PC-9 (cell line): ENCODE data around the gene DNAJB12. TPM values are rescaled to one million over a fixed set of nuclear protein-coding genes. Genes with fewer than 3 reads are reported as not detected.
A peak's percentile ranks its signal among the peaks of the same experiment; 100 is the strongest.

Source experiments
- BruUV-seq: library from RNA; stranded (reverse); fragments of 400-500 nt; replicated peaks from 2 replicates; lab custom pipeline; 2021; lab: Mats Ljungman, UMichigan
- CTCF ChIA-PET: fragments of 300-600 bp; sonication (Branson Sonifier 250); formaldehyde crosslinking; loops from one replicate; lab custom pipeline; 2022; ENCODE audit warnings: antibody characterized with exemption; lab: Charles Lee
- POLR2A ChIA-PET: fragments of 300-600 bp; sonication (Branson Sonifier 250); formaldehyde crosslinking; loops from one replicate; lab custom pipeline; 2022; ENCODE audit warnings: antibody characterized with exemption; ENCODE audit not compliant: unreplicated experiment; lab: Charles Lee
- DNase-seq, 2 experiments: peaks; one replicate each; pipeline versions ENCODE4 v3.0.0 to v3.0.0-alpha.2; 2015 to 2022; ENCODE audit warnings: mixed read lengths in 1 of 2
- H2AFZ ChIP-seq: fragments of 200-600 bp; sonication (generic); 2 replicates; pipeline ENCODE4 v1.8.1; 2017; ENCODE audit warnings: antibody characterized with exemption
- H3F3A ChIP-seq: fragments of 200-600 bp; sonication (generic); 2 replicates; pipeline ENCODE4 v1.8.1; 2017; ENCODE audit warnings: antibody characterized with exemption, mild to moderate bottlenecking, low read depth; ENCODE audit not compliant: insufficient read depth
- H3K27ac ChIP-seq: fragments of 200-600 bp; sonication (generic); 2 replicates; pipeline ENCODE4 v1.6.1; 2016; ENCODE audit warnings: mixed run types
- H3K27me3 ChIP-seq: fragments of 200-600 bp; sonication (generic); 2 replicates; pipeline ENCODE4 v1.6.1; 2016; ENCODE audit warnings: low read depth, mixed run types; ENCODE audit not compliant: insufficient read depth
- H3K36me3 ChIP-seq: fragments of 200-600 bp; sonication (generic); 2 replicates; pipeline ENCODE4 v1.6.1; 2016; ENCODE audit warnings: low read depth, mixed run types
- H3K4me1 ChIP-seq: fragments of 200-600 bp; sonication (generic); replicated peaks from 2 replicates; pipeline ENCODE4 v1.6.1; 2016; ENCODE audit warnings: mixed run types; ENCODE audit not compliant: insufficient read depth
- H3K4me2 ChIP-seq: fragments of 200-600 bp; sonication (generic); 2 replicates; pipeline ENCODE4 v1.6.1; 2017; ENCODE audit warnings: mixed run types
- H3K4me3 ChIP-seq: fragments of 200-600 bp; sonication (generic); 2 replicates; pipeline ENCODE4 v1.6.1; 2016; ENCODE audit warnings: mixed run types
- H3K79me2 ChIP-seq: fragments of 200-600 bp; sonication (generic); 2 replicates; pipeline ENCODE4 v1.6.1; 2017; ENCODE audit warnings: low read depth, mixed run types
- H3K9me2 ChIP-seq: fragments of 200-600 bp; sonication (generic); 2 replicates; pipeline ENCODE4 v1.8.1; 2017; ENCODE audit warnings: mild to moderate bottlenecking; ENCODE audit not compliant: insufficient read depth
- H3K9me3 ChIP-seq: fragments of 200-600 bp; sonication (generic); 2 replicates; pipeline ENCODE4 v1.8.1; 2016; ENCODE audit warnings: low read depth; ENCODE audit not compliant: insufficient read depth
- H4K20me1 ChIP-seq: fragments of 200-600 bp; sonication (generic); 2 replicates; pipeline ENCODE4 v1.8.1; 2017; ENCODE audit not compliant: insufficient read depth
- CTCF ChIP-seq: fragments of 200-600 bp; sonication (generic); conservative IDR thresholded peaks from 2 replicates; pipeline ENCODE4 v1.6.1; 2017; ENCODE audit warnings: mixed run types, antibody characterized with exemption, mild to moderate bottlenecking, moderate library complexity
- EZH2 ChIP-seq: fragments of 200-600 bp; sonication (generic); IDR thresholded peaks from 2 replicates; pipeline ENCODE4 v1.8.0; 2017; ENCODE audit warnings: antibody characterized with exemption, low read depth
- intact Hi-C: fragments of 100-400 bp; cut with micrococcal nuclease; formaldehyde crosslinking; loops from one replicate; pipeline ENCODE4 v1.10.0; 2022; ENCODE audit not compliant: unreplicated experiment
- total RNA-seq: library from RNA; stranded (reverse); gene quantifications from 2 replicates; pipeline ENCODE4 v1.2.3, GENCODE V29; 2021

Gene DNAJB12
- total RNA-seq, 1 experiment from 2014 or later, result 46.9 TPM

GRCh38 chr10:72312865-72313391, 41.8 kb downstream of the DNAJB12 start:
- Histone ChIP-seq H3K27ac (no peak overlapping the region), H3K79me2 (no peaks in the 10 kb centered on the region), H3K4me3 (no peak overlapping the region), H4K20me1 (no peaks in the 10 kb centered on the region), H3K27me3 (no peaks in the 10 kb centered on the region), H2AFZ (no peak overlapping the region), H3K9me2 (no peaks in the 10 kb centered on the region), H3K4me1 (peaks cover 95% of the 10 kb centered on the region), H3F3A (peaks cover 83% of the 10 kb centered on the region), H3K36me3 (no peaks in the 10 kb centered on the region), H3K9me3 (no peaks in the 10 kb centered on the region), H3K4me2 (no peak overlapping the region)
- ChIA-PET CTCF (no interaction called here), POLR2A (no interaction called here)
- no TSS peak for BruUV-seq
- TF ChIP-seq CTCF, result no peak
- no peak for TF ChIP-seq EZH2
- intact Hi-C loops, result no loop called here
- no peak for DNase-seq

- BruUV-seq, result no TSS peak
- ChIA-PET CTCF (no interaction called here), POLR2A (no interaction called here)
- intact Hi-C loops, result no loop called here
- H3K4me3 ChIP-seq, result no peak overlapping the region
- H3K36me3 ChIP-seq, result no peaks in the 10 kb centered on the region
- peaks cover 81% of the 10 kb centered on the region for H3F3A ChIP-seq
- no peaks in the 10 kb centered on the region for H3K27me3 ChIP-seq
- H2AFZ ChIP-seq, result no peak overlapping the region
- peak overlapping the region; percentile 93 for H3K27ac ChIP-seq
- peaks cover 88% of the 10 kb centered on the region for H3K4me1 ChIP-seq
- H3K4me2 ChIP-seq, result peak overlapping the region; percentile 80; the same call in 1 of the 2 replicates
- no peaks in the 10 kb centered on the region for H3K79me2 ChIP-seq
- H4K20me1 ChIP-seq, result no peaks in the 10 kb centered on the region
- H3K9me2 ChIP-seq, result no peaks in the 10 kb centered on the region
- no peak for TF ChIP-seq EZH2
- no peak for TF ChIP-seq CTCF
- H3K9me3 ChIP-seq, result no peaks in the 10 kb centered on the region
- DNase-seq, result no peak
Measured at GRCh38 chr10:72311667-72312066, 43.1 kb downstream of the DNAJB12 start.

GRCh38 chr10:72310636-72311035, 44.1 kb downstream of the DNAJB12 start:
- Histone ChIP-seq H4K20me1 (no peaks in the 10 kb centered on the region), H3K79me2 (no peaks in the 10 kb centered on the region), H2AFZ (peak overlapping the region; percentile 37; the same call in 1 of the 2 replicates), H3K9me2 (no peaks in the 10 kb centered on the region), H3K4me1 (peaks cover 78% of the 10 kb centered on the region), H3K9me3 (no peaks in the 10 kb centered on the region), H3K36me3 (no peaks in the 10 kb centered on the region), H3F3A (peaks cover 76% of the 10 kb centered on the region), H3K4me2 (peak overlapping the region; percentile 80), H3K4me3 (peak overlapping the region; percentile 43; the same call in 1 of the 2 replicates), H3K27me3 (no peaks in the 10 kb centered on the region), H3K27ac (peak overlapping the region; percentile 93)
- intact Hi-C loops, result loop anchor here (1.0 kb wide), 1 partner anchor 12 kb away; no protein-coding TSS in a partner anchor
- ChIA-PET POLR2A (no interaction called here), CTCF (no interaction called here)
- DNase-seq, result peak; percentile 76 to 79
- BruUV-seq, result no TSS peak
- TF ChIP-seq EZH2 (no peak), CTCF (0 out of 2 replicates have a peak, but pooled peaks have one; percentile 11)
